Measurements from ENCODE around the gene POR.

POR gene

DNA sequence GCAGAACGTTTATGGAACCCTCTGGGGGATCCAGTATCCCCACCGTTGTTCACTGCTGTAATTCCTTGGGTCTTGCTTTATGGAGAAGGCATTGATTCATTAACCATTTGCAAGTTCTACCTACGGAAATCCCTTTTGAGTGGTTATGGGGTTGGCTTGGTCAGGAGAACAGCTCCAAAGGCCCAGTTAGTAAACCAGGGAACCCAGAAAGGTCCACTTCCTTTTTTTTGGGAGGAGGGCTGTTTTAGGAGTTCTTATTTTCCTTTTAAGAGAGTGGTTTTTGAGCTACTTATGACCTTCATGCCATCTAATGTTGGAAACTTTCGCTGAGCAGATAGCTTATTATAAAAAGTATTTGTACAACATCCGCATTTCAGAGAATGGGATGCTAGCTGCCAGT lies 1.3 kb downstream of the POR start:
- Histone ChIP-seq H3K79me2 (ENCODE audit: insufficient read depth, low read length) (peaks cover 16% of the 10 kb centered on the region; the same call in 1 of the 2 replicates), H3K9me2 (replicated peaks; ENCODE audit: low read depth, low read length) (no peaks in the 10 kb centered on the region), H3K27me3 (ENCODE audit: insufficient read depth, low read length, poor library complexity, severe bottlenecking) (no peaks in the 10 kb centered on the region), H3K9ac (ENCODE audit: low read depth, low read length, poor library complexity, severe bottlenecking) (peak overlapping the region; percentile 90), H3K36me3 (ENCODE audit: insufficient read depth, low read length) (no peaks in the 10 kb centered on the region), H3K4me2 (ENCODE audit: low read depth, low read length, poor library complexity, severe bottlenecking) (peak overlapping the region; percentile 98), H3K4me1 (ENCODE audit: insufficient read depth, low read length, poor library complexity, severe bottlenecking) (peaks cover 18% of the 10 kb centered on the region), H4K20me1 (ENCODE audit: insufficient read depth, low read length, poor library complexity, severe bottlenecking) (peaks cover 5% of the 10 kb centered on the region), H3F3A (ENCODE audit: low read depth) (no peaks in the 10 kb centered on the region), H3K4me3 (ENCODE audit: low read length, poor library complexity, severe bottlenecking) (peak overlapping the region; percentile 95), H2AFZ (ENCODE audit: low read length) (no peak overlapping the region), H3K9me3 (ENCODE audit: insufficient read depth, low read depth, low read length) (no peaks in the 10 kb centered on the region)
- TF ChIP-seq, protein P1, sequence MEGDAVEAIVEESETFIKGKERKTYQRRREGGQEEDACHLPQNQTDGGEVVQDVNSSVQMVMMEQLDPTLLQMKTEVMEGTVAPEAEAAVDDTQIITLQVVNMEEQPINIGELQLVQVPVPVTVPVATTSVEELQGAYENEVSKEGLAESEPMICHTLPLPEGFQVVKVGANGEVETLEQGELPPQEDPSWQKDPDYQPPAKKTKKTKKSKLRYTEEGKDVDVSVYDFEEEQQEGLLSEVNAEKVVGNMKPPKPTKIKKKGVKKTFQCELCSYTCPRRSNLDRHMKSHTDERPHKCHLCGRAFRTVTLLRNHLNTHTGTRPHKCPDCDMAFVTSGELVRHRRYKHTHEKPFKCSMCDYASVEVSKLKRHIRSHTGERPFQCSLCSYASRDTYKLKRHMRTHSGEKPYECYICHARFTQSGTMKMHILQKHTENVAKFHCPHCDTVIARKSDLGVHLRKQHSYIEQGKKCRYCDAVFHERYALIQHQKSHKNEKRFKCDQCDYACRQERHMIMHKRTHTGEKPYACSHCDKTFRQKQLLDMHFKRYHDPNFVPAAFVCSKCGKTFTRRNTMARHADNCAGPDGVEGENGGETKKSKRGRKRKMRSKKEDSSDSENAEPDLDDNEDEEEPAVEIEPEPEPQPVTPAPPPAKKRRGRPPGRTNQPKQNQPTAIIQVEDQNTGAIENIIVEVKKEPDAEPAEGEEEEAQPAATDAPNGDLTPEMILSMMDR (conservative IDR thresholded peaks at IDR 0.05; ENCODE audit: low read length): no peak
- no peak for TF ChIP-seq EZH2phosphoT487 (IDR thresholded peaks at IDR 0.05; ENCODE audit: borderline replicate concordance)

DNA sequence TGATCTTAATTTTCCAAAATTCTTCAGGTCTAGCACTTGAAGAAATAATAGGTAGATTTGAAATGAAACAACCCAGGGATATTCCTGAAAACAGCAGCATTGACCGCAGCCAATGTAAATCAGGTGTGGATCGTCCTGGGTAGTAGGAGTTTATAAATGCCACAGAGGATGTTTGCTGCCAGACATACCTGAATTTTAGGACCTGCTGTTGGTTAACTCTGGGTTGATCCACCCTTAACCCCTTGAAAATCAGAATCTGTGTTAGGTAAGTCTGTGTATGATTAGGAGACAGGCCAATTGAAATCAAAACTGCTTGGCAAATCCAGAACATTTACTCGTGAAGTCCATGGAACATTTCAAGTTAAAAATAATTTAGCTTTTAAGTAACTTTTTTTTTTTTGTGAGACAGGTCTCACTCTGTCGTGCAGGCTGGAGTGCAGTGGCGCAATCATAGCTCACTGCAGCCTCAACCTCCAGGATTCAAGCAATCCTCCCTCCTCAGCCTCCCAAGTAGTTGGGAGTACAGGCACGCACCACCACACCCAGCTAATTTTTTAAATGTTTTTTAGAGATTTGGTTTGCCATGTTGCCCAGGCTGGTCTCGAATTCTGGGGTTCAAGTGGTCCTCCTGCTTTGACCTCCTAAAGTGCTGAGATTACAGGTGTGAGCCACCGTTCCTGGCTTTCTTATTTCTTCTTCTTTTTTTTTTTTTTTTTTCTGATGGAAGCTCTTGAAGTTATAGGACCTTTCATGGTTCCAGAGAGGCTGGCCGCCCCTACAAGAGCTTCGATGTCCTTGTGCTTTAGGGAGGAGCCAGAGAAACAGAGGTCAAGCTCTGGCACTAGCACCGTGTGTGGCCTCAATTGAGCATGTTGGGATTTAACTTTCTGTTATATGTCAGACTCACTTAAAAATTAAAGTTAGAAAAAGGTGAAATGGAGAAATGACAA lies 2.0 kb downstream of the POR start:
- Histone ChIP-seq H3F3A (ENCODE audit: low read depth) (no peaks in the 10 kb centered on the region), H3K4me1 (ENCODE audit: insufficient read depth, low read length, poor library complexity, severe bottlenecking) (peaks cover 18% of the 10 kb centered on the region), H4K20me1 (ENCODE audit: insufficient read depth, low read length, poor library complexity, severe bottlenecking) (peaks cover 8% of the 10 kb centered on the region), H3K4me3 (ENCODE audit: low read length, poor library complexity, severe bottlenecking) (peak overlapping the region; percentile 95), H3K9me3 (ENCODE audit: insufficient read depth, low read depth, low read length) (no peaks in the 10 kb centered on the region), H3K9me2 (replicated peaks; ENCODE audit: low read depth, low read length) (no peaks in the 10 kb centered on the region), H2AFZ (ENCODE audit: low read length) (no peak overlapping the region), H3K79me2 (ENCODE audit: insufficient read depth, low read length) (peaks cover 16% of the 10 kb centered on the region; the same call in 1 of the 2 replicates), H3K9ac (ENCODE audit: low read depth, low read length, poor library complexity, severe bottlenecking) (no peak overlapping the region), H3K27me3 (ENCODE audit: insufficient read depth, low read length, poor library complexity, severe bottlenecking) (no peaks in the 10 kb centered on the region), H3K4me2 (ENCODE audit: low read depth, low read length, poor library complexity, severe bottlenecking) (peak overlapping the region; percentile 98), H3K36me3 (ENCODE audit: insufficient read depth, low read length) (no peaks in the 10 kb centered on the region)
- TF ChIP-seq EZH2phosphoT487 (IDR thresholded peaks at IDR 0.05; ENCODE audit: borderline replicate concordance): no peak
- TF ChIP-seq, protein P1 (conservative IDR thresholded peaks at IDR 0.05; ENCODE audit: low read length): no peak

DNA sequence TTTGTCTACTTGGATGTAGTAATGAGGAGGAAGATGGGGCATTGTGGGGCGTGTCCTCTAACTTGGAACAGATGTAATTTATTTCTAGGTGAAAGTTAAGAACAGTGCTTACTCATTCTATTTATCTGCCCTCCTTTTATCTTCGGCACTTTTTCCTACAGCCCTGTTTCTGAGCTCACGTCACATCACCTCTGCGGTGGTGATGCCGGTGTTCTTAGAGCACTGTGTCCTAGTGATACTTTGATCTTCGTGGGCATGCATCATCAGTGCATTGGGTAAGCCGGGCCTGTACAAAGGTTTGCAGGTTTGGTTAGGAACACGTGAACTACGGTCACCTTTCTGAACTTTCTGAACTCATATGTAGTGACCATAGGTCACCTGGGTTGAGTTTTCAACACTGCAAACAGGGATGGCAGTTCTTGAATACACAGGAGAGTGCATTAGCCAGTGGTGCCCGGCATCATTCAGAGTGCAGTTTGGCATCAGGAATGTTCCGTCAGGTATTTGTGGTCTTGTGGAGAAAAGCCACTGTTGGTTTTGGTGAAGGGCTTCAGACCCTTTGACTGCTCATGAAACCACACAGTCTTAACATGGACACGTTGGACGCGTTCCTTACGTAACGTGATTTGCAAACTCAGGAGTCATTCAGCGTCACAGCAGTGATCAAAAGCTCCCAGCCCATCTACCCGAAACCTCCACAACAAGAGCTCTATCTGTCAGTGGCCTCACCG lies 5.6 kb downstream of the POR start:
- TF ChIP-seq EZH2phosphoT487 (IDR thresholded peaks at IDR 0.05; ENCODE audit: borderline replicate concordance): no peak
- TF ChIP-seq, protein P1 (conservative IDR thresholded peaks at IDR 0.05; ENCODE audit: low read length): no peak
- Histone ChIP-seq H3K9ac (ENCODE audit: low read depth, low read length, poor library complexity, severe bottlenecking) (no peak overlapping the region), H2AFZ (ENCODE audit: low read length) (no peak overlapping the region), H3K4me2 (ENCODE audit: low read depth, low read length, poor library complexity, severe bottlenecking) (no peak overlapping the region), H3F3A (ENCODE audit: low read depth) (no peaks in the 10 kb centered on the region), H4K20me1 (ENCODE audit: insufficient read depth, low read length, poor library complexity, severe bottlenecking) (peaks cover 3% of the 10 kb centered on the region), H3K36me3 (ENCODE audit: insufficient read depth, low read length) (no peaks in the 10 kb centered on the region), H3K4me1 (ENCODE audit: insufficient read depth, low read length, poor library complexity, severe bottlenecking) (peaks cover 10% of the 10 kb centered on the region), H3K27me3 (ENCODE audit: insufficient read depth, low read length, poor library complexity, severe bottlenecking) (no peaks in the 10 kb centered on the region), H3K79me2 (ENCODE audit: insufficient read depth, low read length) (peaks cover 11% of the 10 kb centered on the region; the same call in 1 of the 2 replicates), H3K4me3 (ENCODE audit: low read length, poor library complexity, severe bottlenecking) (no peak overlapping the region), H3K9me2 (replicated peaks; ENCODE audit: low read depth, low read length) (no peaks in the 10 kb centered on the region), H3K9me3 (ENCODE audit: insufficient read depth, low read depth, low read length) (no peaks in the 10 kb centered on the region)

Data from Loucy (cell line).